Activated CD4-positive, alpha-beta T cell treated with anti-CD3 and anti-CD28 coated beads for 4 hours (primary cell): ENCODE measurements around the gene TMEM184B.
A peak's percentile ranks its signal among the peaks of the same experiment; 100 is the strongest.

Experiments
- DNase-seq, 2 donors: peaks; one replicate each; pipeline ENCODE4 v3.0.0-alpha.2; 2020

The TMEM184B gene

GRCh38 chr22:38305471-38306448 lies 33.0 kb upstream of the TMEM184B start:
- peak; percentile 28 to 42 for DNase-seq

- no peak for DNase-seq
Observed at GRCh38 chr22:38304526-38304925, 31.7 kb upstream of the TMEM184B start.

GRCh38 chr22:38303974-38304373 lies 31.2 kb upstream of the TMEM184B start:
- DNase-seq = no peak

- DNase-seq = no peak
Observed at GRCh38 chr22:38302906-38303305, 30.1 kb upstream of the TMEM184B start.

- DNase-seq = no peak
Observed at GRCh38 chr22:38300946-38301345, 28.1 kb upstream of the TMEM184B start.

- no peak for DNase-seq
Observed at GRCh38 chr22:38300197-38300945, 27.6 kb upstream of the TMEM184B start.

- DNase-seq = no peak
Observed at GRCh38 chr22:38299770-38300102, 26.9 kb upstream of the TMEM184B start.

- peak in 1 of 2 donors; percentile 37 for DNase-seq
Observed at GRCh38 chr22:38298312-38299005, 25.6 kb upstream of the TMEM184B start.

- DNase-seq = no peak
Observed at GRCh38 chr22:38296372-38296771, 23.6 kb upstream of the TMEM184B start.

GRCh38 chr22:38295863-38296262 lies 23.1 kb upstream of the TMEM184B start:
- no peak for DNase-seq

GRCh38 chr22:38295339-38295738 lies 22.5 kb upstream of the TMEM184B start:
- no peak for DNase-seq

GRCh38 chr22:38294193-38294592 lies 21.4 kb upstream of the TMEM184B start:
- no peak for DNase-seq

- DNase-seq = no peak
Observed at GRCh38 chr22:38292694-38293093, 19.9 kb upstream of the TMEM184B start.

- DNase-seq = no peak
Observed at GRCh38 chr22:38291201-38291777, 18.5 kb upstream of the TMEM184B start.

- DNase-seq = no peak
Observed at GRCh38 chr22:38290347-38290746, 17.5 kb upstream of the TMEM184B start.

GRCh38 chr22:38289583-38290082 lies 16.8 kb upstream of the TMEM184B start:
- DNase-seq = no peak

- DNase-seq = no peak
Observed at GRCh38 chr22:38286915-38287669, 14.3 kb upstream of the TMEM184B start.

GRCh38 chr22:38285018-38285417 lies 12.2 kb upstream of the TMEM184B start:
- DNase-seq = no peak

GRCh38 chr22:38284042-38284402 lies 11.2 kb upstream of the TMEM184B start:
- DNase-seq = no peak

GRCh38 chr22:38282397-38282796 lies 9.6 kb upstream of the TMEM184B start:
- DNase-seq = no peak

- no peak for DNase-seq
Observed at GRCh38 chr22:38276166-38276565, 3.4 kb upstream of the TMEM184B start.
